GM21367 (cell line): ENCODE data around the gene POLR3GL.
"Not testable (repeated sequence)": the region's sequence is repeated elsewhere in the genome, so short reads cannot be mapped to it uniquely, and the experiment has no call there.

ENCODE experiments used
- ATAC-seq: cut with Tn5 transposase; IDR thresholded peaks from one replicate; pipeline ENCODE4 v1.9.1; 2021; ENCODE audit not compliant: unreplicated experiment

POLR3GL gene

GRCh38 chr1:145964328-145965118, at the start of gene POLR3GL, which contains the start of gene ANKRD34A:
TSS of gene POLR3GL (plus strand) at chr1:145964690. CDS start at chr1:145974866, 10,176 bp downstream.
TSS of gene ANKRD34A (minus strand) at chr1:145964575. CDS start at chr1:145961759, 2,816 bp downstream.
- ATAC-seq = peak; percentile 88

- no peak for ATAC-seq
Measured at GRCh38 chr1:145916745-145917144, 47.7 kb upstream of the POLR3GL start.

DNA sequence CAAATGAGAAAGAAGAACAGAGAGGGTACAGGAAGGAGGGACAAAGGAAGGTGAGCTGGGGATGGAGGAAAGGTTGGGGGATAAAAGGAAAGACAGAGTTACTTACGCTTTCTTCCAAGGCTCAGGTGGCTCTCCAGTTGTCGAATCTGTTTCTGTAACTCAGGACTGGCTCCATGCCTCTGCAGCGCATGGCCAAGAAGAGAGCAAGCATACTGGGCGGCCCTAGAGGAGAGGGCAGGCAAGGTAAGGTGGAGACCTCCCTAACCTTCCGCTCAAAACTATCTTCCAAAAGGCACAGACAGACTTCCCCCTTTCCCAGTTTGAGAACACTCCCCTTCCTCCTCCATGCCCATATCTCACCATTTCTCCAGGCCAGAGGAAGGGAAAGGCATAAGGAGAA, 46.9 kb upstream of the POLR3GL start:
- no peak for ATAC-seq

GRCh38 chr1:145918144-145918991, 46.1 kb upstream of the POLR3GL start, which contains the start of gene PEX11B:
TSS of gene PEX11B (minus strand) at chr1:145918717. CDS start at chr1:145918688, 29 bp downstream.
- ATAC-seq = peak; percentile 60

DNA sequence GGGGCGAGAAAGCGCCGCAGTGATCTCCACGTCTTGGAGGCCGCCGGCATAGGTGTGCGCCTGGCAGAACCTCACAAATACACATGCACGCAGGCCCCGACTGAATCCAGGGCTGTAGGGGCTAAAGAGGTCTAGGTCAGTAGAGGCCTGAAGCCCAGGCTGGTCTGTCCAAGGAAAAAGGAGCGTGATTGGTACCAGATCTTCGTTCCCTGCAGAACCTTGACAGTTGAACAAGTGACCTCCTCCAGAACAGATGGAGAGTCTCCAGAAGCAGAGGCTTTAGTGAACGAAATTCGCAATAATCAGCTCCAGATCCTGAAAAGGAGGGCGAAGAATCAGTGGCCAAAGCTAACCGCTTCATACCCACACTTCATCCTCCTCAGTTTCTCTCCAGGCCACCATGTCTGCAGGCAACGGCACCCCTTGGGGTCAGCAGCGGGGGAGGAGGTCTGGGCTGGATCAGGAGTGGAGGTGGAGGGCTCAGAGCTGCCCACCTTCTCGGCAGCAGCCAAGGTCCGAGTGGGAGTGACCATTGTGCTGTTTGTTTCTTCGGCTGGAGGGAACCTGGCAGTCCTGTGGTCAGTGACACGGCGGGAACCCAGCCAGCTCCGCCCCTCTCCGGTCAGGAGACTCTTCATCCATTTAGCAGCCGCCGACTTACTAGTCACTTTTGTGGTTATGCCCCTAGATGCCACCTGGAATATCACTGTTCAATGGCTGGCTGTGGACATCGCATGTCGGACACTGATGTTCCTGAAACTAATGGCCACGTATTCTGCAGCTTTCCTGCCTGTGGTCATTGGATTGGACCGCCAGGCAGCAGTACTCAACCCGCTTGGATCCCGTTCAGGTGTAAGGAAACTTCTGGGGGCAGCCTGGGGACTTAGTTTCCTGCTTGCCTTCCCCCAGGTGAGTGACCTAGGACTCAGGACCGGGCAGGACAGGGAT, 45.2 kb upstream of the POLR3GL start:
- ATAC-seq = peak; percentile 66

DNA sequence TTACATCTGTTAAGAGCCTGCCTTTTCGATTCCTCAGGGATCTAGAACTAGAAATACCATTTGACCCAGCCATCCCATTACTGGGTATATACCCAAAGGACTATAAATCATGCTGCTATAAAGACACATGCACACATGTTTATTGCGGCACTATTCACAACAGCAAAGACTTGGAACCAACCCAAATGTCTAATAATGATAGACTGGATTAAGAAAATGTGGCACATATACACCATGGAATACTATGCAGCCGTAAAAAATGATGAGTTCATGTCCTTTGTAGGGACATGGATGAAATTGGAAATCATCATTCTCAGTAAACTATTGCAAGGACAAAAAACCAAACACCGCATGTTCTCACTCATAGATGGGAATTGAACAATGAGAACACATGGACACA, 44.2 kb upstream of the POLR3GL start:
- not testable (repeated sequence) for ATAC-seq

- no peak for ATAC-seq
Measured at GRCh38 chr1:145922266-145922665, 42.2 kb upstream of the POLR3GL start.

GRCh38 chr1:145926686-145927062, 37.8 kb upstream of the POLR3GL start:
- ATAC-seq = peak; percentile 9

DNA sequence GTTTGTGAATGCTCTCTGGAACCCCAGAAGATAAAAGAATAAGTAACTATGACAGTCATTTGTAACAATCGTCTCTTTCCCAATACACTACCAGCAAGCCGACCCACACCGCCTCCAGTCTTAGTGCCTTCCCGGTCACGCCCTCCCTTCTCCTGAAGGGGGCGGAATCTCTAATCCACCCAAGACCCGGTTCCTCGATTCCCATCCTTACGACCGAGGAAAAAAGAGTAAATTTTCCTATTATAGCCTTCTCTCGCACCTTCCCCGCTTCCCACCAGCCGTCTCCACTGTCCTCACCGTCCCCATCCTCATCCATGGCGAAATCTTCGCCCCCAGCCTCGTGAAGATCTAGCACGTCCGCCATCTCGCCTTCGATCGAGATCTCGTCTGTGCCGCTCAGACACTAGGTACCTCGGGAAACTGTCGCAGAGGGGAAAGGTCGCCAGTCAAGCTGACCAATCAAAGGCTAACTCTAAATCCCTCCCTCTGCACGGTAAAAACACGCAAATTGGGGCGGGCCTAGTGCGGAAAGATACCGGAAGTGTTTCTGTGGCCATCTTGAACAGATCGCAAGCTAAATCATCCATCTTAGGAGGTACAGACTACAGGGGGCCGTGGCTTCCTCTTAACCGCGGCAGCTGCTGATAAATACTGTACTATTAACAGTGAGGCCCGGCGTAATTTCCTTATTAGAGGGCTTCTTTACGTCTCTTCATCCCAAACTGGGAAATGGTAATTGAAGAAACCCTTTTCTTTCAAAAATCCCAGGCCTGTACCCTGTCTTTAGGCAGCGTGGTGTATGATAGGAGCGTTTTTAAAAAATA, 37.2 kb upstream of the POLR3GL start, which contains the start of gene RBM8A:
Gene RBM8A, minus strand, starts transcription at position 422 of the 824 bp plus-strand sequence. Its CDS starts 58 bp downstream, at position 364.
- ATAC-seq = peak; percentile 88

- ATAC-seq = no peak
Measured at GRCh38 chr1:145927916-145928643, 36.4 kb upstream of the POLR3GL start.

DNA sequence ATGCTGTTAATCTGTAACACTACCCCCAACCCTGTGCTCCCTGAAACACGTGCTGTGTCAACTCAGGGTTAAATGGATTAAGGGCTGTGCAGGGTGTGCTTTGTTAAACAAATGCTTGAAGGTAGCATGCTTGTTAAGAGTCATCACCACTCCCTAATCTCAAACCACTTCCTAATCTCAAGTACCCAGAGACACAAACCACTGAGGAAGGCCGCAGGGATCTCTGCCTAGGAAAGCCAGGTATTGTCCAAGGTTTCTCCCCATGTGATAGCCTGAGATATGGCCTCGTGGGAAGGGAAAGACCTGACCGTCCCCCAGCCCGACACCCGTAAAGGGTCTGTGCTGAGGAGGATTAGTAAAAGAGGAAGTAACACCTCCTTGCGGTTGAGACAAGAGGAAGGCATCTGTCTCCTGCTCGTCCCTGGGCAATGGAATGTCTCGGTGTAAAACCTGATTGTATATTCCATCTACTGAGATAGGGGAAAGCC, 31.9 kb upstream of the POLR3GL start:
- ATAC-seq = not testable (repeated sequence)

DNA sequence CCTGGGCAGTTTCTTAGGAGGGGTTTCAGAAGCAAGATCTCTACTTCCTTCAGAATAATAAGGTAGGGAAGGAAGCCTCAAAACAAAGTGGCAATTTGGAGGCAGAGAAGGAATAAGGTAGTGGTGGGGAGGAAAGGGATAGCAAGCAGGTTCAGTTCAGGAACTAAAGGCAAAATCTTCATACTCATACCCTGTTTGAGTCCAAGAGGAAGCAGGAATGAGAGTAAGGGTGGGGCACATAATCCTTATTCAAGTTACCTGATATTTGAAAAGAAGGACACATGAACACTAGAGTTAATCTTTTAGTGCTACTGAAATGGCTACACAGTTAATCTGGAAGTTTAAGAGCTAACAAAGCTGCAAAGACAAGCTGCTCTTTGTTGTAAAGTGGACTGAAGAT, 28.8 kb upstream of the POLR3GL start:
- no peak for ATAC-seq

GRCh38 chr1:145936247-145936646, 28.2 kb upstream of the POLR3GL start:
- no peak for ATAC-seq

DNA sequence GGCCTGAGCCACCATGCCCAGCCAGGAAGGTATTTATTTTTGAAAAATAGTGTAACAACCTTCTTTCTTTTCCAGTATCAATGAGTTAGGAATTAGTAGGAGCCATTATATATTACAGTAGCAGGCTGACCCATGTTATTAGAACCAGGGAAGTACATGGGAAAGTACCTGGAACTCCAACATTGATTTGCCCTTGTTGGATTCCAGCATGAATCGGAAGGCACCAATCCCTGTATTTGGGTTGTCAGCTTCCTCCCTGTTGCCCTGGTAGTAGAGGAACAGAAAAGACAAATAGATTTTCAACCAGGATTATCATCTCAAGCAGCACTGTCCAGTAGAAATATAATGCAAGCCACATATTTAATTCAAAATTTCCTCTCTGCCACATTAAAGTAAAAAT, 27.1 kb upstream of the POLR3GL start:
- ATAC-seq = no peak

DNA sequence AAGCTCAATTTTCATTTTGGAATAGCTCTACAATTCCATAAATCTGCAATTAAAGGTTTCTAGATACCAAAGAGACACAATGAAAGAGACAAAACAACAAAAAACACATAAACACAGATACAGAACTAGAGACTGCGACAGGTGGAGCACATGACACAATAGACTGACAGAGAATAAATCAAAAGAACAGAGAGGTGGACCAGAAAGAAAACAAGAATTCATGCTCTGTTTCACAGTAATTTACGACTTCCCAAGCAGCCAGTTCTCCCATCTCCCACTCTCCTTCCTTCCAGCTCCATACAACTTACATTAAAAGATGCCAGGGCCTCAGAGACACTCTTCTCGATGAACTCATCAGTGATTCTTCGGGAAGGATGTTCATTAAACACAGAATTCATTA, 22.1 kb upstream of the POLR3GL start:
- no peak for ATAC-seq

DNA sequence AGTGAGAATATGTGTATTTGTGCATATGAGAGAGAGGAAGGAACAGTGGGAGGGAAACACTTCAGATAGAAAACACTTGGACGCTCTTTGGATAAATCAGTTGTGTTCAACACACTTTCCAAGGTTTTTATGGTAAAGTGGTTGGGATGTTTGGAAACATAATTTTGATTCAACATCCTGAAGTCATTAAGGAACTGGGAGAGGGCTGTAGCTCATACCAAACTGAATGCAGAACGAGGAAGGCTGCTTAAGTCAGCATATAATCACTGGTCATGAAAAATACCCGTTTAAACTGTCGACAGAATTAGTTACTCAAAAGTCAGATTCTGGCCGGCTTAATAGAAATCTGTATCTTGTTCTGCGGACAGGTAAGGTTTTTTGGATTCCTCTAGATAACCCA, 21.6 kb upstream of the POLR3GL start:
- no peak for ATAC-seq

- no peak for ATAC-seq
Measured at GRCh38 chr1:145944532-145944931, 20.0 kb upstream of the POLR3GL start.

DNA sequence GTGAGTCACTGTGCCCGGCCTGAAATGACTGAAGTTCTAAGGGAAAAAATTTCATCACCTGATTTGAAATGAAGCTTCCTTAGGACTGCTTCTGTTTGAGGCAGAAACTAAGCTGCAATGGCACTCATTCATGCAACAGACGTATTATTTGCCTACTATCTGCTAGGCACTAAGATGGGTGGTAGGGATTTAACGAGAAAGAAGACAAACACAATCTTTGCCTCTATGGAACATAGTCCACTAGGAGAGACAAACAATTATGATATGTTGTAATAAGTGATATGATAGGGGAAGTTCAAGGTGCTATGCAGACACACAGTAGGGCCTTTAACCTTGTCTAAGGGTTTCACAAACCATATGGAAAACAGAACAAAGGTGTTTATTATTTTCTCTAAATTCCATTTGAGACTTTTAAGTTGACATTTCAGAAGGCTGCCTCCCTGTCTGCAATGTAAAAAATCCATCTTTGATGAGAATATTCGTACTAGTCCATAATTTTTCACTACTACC, 18.0 kb upstream of the POLR3GL start:
- ATAC-seq = no peak

- no peak for ATAC-seq
Measured at GRCh38 chr1:145947551-145947950, 16.9 kb upstream of the POLR3GL start.
